Astrocyte of the cerebellum (primary cell): ENCODE results near the gene FSHB.
"Not testable (repeated sequence)": the region's sequence is repeated elsewhere in the genome, so short reads cannot be mapped to it uniquely, and the experiment has no call there.

Experiments
- DNase-seq: peaks from one replicate; pipeline ENCODE4 v3.0.0-alpha.2; 2011; ENCODE audit warnings: low read depth
- H3K4me3 ChIP-seq: 2 replicates; pipeline ENCODE4 v1.5.1; 2011; ENCODE audit warnings: mild to moderate bottlenecking, low read depth, low read length, moderate library complexity
- in situ Hi-C: cut with HindIII; loops from 2 replicates; pipeline ENCODE4 v1.10.0; 2017; ENCODE audit warnings: low sequenced_read_pairs
- TF ChIP-seq, protein P1 (sequence below): IDR thresholded peaks from 2 replicates; pipeline ENCODE4 v1.5.1; 2012; ENCODE audit warnings: low read length, low read depth, moderate library complexity, mild to moderate bottlenecking; ENCODE audit errors: missing control alignments

FSHB gene

DNA sequence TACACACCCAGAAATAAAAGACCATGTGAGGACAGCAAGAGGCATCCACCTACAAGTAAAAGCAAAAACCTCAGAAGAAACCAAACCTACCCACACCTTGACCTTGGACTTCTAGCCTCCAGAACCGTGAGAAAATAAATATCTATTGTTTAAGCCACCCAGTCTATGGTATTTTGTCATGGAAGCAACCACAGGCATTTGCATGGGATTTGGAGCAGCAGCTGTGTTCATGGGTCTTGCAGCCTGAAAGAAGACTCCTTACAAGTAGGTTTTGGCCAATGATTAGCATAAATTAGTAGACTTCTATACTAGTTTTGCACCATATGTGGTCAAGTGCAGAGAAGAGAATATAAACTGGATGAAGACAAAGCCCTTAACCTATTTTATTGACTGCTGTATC lies 27.9 kb downstream of the FSHB start:
- no peak overlapping the region for H3K4me3 ChIP-seq
- peak; percentile 20 for DNase-seq
- TF ChIP-seq, protein P1, sequence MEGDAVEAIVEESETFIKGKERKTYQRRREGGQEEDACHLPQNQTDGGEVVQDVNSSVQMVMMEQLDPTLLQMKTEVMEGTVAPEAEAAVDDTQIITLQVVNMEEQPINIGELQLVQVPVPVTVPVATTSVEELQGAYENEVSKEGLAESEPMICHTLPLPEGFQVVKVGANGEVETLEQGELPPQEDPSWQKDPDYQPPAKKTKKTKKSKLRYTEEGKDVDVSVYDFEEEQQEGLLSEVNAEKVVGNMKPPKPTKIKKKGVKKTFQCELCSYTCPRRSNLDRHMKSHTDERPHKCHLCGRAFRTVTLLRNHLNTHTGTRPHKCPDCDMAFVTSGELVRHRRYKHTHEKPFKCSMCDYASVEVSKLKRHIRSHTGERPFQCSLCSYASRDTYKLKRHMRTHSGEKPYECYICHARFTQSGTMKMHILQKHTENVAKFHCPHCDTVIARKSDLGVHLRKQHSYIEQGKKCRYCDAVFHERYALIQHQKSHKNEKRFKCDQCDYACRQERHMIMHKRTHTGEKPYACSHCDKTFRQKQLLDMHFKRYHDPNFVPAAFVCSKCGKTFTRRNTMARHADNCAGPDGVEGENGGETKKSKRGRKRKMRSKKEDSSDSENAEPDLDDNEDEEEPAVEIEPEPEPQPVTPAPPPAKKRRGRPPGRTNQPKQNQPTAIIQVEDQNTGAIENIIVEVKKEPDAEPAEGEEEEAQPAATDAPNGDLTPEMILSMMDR, result no peak
- in situ Hi-C loops, result no loop called here

GRCh38 chr11:30260813-30261212 lies 30.0 kb downstream of the FSHB start:
- in situ Hi-C loops, result no loop called here
- no peak overlapping the region for H3K4me3 ChIP-seq
- no peak for DNase-seq
- TF ChIP-seq, protein P1, result no peak

DNA sequence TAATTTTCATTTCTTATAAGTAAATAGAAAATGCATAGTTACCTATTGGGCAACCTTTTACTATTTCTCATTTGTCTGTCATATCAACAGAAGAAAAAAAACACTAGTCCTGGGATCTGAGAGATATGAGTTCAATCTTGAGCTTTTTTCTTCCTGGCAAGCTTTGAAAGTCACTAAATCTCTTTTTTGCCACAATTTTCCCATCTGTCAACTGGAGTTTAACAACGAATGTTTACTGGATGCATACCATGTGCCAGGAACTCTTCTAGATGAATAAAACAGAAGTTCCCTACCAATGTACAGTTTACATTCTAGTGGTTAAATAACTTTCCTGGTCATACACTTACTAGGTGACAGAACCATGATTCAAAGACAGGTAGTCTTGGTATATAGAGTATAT lies 31.0 kb downstream of the FSHB start:
- TF ChIP-seq, protein P1, result no peak
- DNase-seq, result no peak
- in situ Hi-C loops, result no loop called here
- no peak overlapping the region for H3K4me3 ChIP-seq

GRCh38 chr11:30268638-30269037 lies 37.8 kb downstream of the FSHB start:
- DNase-seq, in situ Hi-C loops, H3K4me3 ChIP-seq: not testable (repeated sequence)

- no peak overlapping the region for H3K4me3 ChIP-seq
- DNase-seq, result no peak
- TF ChIP-seq, protein P1, result no peak
- in situ Hi-C loops, result no loop called here
Measured at GRCh38 chr11:30270671-30271070, 39.9 kb downstream of the FSHB start.

DNA sequence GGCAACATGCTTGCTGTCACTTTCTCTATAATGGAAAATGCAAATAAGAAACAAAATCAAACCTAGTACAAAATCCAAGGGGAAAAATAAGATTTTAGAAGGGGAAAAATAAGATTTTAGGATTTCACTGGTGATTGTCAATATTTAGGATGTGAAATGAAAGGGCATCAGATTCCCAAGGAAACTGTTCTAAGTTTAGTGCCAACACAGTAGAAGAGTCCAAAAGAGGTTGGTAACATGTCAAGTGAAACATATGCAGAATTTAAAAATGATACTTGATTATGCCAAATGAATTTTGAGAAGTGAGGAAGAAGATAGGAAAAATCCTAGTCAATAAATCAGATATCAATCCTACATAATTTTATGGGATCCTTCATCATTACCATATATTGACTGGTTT lies 46.4 kb downstream of the FSHB start:
- TF ChIP-seq, protein P1, result no peak
- in situ Hi-C loops, result no loop called here
- DNase-seq, result no peak
- H3K4me3 ChIP-seq, result no peak overlapping the region

- DNase-seq, result no peak
- no peak overlapping the region for H3K4me3 ChIP-seq
- TF ChIP-seq, protein P1, result no peak
- in situ Hi-C loops, result no loop called here
Measured at GRCh38 chr11:30279796-30280195, 49.0 kb downstream of the FSHB start.
